ENCODE data around the gene SOD3.

DNA sequence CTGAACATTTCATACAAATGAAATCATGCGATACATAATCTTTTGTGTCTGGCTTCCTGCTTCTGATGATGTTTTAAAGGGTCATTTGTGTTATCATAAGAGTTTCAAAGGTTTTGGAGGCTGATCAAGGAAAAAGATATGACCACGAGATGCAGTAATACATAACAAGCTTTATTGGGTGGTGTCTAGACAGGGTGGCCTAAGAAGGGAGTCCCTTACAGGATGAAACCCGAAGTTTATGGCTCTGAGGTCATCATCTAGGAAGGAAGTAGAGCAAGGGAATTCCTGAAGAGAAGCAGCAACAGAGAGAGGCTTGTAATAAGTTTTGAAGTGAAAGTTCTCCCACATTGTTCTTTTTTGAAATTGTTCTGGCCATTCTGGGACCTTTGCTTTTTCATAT lies 40.8 kb upstream of the SOD3 start:
- TF ChIP-seq, protein P1, sequence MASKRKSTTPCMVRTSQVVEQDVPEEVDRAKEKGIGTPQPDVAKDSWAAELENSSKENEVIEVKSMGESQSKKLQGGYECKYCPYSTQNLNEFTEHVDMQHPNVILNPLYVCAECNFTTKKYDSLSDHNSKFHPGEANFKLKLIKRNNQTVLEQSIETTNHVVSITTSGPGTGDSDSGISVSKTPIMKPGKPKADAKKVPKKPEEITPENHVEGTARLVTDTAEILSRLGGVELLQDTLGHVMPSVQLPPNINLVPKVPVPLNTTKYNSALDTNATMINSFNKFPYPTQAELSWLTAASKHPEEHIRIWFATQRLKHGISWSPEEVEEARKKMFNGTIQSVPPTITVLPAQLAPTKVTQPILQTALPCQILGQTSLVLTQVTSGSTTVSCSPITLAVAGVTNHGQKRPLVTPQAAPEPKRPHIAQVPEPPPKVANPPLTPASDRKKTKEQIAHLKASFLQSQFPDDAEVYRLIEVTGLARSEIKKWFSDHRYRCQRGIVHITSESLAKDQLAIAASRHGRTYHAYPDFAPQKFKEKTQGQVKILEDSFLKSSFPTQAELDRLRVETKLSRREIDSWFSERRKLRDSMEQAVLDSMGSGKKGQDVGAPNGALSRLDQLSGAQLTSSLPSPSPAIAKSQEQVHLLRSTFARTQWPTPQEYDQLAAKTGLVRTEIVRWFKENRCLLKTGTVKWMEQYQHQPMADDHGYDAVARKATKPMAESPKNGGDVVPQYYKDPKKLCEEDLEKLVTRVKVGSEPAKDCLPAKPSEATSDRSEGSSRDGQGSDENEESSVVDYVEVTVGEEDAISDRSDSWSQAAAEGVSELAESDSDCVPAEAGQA (IDR thresholded peaks at IDR 0.05; ENCODE audit: low read depth), result no peak
- TF ChIP-seq, protein P1 (CRISPR knock-in tag; IDR thresholded peaks at IDR 0.05; ENCODE audit: borderline replicate concordance), result no peak
- TF ChIP-seq TARDBP (CRISPR knock-in tag; IDR thresholded peaks at IDR 0.05), result no peak
- TF ChIP-seq, protein P2, sequence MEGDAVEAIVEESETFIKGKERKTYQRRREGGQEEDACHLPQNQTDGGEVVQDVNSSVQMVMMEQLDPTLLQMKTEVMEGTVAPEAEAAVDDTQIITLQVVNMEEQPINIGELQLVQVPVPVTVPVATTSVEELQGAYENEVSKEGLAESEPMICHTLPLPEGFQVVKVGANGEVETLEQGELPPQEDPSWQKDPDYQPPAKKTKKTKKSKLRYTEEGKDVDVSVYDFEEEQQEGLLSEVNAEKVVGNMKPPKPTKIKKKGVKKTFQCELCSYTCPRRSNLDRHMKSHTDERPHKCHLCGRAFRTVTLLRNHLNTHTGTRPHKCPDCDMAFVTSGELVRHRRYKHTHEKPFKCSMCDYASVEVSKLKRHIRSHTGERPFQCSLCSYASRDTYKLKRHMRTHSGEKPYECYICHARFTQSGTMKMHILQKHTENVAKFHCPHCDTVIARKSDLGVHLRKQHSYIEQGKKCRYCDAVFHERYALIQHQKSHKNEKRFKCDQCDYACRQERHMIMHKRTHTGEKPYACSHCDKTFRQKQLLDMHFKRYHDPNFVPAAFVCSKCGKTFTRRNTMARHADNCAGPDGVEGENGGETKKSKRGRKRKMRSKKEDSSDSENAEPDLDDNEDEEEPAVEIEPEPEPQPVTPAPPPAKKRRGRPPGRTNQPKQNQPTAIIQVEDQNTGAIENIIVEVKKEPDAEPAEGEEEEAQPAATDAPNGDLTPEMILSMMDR (CRISPR knock-in tag; IDR thresholded peaks at IDR 0.05), result no peak
